ENCODE data around the gene PHOX2B. TPM values are rescaled to one million over a fixed set of nuclear protein-coding genes. Genes with fewer than 3 reads are reported as not detected.
"Not testable (repeated sequence)": the region's sequence is repeated elsewhere in the genome, so short reads cannot be mapped to it uniquely, and the experiment has no call there.

PHOX2B gene
- total RNA-seq, 1 donor from 2014 or later: 0.96 TPM

DNA sequence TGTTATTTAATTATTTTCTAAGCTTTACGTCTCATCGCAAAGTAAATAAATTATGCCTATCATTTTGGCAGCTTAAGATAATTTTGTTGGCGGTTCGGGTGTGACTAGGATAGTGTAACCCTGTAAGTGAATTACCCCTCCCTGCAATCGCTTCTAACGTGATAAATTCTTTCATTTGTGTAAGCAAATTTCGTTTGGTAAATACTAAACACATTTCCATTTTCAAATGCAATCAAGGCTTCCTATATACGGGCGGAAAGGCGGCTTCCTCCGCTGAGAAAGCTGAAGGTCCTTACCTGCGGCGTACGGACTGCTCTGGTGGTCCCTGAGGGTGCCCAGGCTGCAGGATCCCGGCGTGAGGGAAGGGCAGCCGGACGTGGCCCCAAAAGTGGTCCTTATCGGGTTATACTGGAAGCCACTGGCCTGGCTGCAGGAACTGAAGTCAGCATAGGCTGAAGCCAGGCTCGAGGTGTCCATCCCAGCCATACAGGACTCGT, 403 bp downstream of the PHOX2B start:
- no peak for DNase-seq (ENCODE audit: low spot score)

DNA sequence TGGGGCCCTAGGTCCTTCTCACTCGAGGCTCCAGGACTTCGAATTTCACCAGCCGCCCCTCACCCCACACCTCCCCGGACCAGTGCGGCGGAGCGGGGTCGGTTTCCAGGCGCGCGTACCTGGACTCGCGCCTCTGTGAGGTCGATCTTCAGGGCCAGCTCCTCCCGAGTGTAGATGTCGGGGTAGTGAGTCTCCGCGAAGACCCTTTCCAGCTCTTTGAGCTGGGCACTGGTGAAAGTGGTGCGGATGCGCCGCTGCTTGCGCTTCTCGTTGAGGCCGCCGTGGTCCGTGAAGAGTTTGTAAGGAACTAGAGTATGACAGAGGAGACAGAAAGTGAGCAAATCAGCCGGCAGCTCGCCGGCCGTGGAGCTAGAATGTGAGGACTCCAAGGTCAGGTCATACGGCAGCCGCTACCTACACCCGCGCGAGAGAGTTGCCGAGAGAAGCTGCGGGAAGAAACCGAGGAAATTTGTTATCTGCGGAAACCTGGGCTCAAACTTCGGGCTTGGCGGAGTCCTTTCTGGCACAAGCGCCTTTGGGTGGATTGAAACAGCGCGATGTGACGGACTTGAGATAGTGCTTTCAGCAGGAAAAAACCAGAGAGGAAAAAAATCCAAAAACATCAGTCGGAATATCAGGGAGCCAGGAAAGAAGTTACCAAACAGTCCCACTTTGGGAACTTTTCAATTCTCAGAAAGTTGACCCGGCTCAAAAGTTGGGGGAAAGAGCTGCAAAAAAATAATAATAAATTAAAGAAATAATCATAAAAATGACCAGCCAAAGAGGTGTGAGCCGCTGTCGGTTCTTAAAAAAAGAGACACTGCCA, 1.1 kb downstream of the PHOX2B start:
- no peak for DNase-seq (ENCODE audit: low spot score)

DNA sequence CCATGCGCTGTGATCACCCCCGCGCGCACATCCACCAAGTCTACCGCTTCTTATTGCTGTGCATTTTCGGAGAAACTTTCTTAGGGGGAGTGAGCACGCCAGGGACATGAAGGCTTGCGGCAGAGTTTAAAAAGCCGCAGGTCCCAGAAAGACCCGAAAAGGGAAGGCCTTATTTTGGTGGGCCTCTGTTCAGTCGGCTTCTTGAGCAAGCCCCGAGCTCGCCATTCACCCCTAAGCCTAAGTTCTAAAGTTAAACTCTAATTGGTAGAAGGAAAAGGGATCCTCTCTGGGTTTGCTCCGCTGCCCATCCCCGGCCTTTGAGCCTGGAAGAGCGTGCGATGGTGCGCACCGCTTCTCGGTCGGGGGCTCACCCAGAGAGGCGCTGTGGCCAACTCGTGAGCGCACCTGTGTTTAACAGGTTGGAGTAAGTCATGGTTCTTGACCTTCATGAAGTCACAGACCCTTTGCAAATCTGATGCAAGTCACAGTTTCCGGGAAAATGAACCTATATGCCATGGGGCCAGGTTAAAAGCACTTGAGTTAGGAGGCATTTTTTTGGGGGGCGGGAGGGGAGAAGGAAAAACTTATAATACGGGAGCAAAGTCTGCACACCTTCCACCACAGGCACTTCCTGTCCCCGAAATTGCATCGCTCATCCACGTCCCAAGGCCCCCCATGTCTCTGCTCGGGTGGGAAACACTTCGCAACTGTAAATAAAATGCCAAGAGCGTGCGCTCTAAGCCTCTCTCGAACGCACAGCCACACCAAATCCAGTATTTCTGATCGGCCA, 1.9 kb downstream of the PHOX2B start:
- DNase-seq (ENCODE audit: low spot score): no peak

DNA sequence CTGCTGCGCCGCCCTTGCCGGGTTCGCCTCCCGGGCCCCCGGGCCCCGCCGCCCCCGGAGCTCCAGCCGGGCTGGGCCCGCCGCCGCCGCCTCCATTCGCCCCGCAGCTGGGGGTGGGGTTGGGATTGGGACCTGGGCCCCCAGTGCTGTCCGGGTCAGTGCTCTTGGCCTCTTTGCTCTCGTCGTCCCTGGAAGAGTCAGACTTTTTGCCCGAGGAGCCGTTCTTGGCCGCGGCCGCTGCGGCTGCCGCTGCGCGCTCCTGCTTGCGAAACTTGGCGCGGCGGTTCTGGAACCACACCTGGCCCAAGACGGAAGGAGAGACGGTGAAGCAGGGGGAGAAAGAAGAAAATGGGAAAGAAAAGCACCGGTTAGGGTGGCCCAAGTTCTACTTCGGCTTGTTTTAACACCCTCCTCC, 2.5 kb downstream of the PHOX2B start:
- no peak for DNase-seq (ENCODE audit: low spot score)

DNA sequence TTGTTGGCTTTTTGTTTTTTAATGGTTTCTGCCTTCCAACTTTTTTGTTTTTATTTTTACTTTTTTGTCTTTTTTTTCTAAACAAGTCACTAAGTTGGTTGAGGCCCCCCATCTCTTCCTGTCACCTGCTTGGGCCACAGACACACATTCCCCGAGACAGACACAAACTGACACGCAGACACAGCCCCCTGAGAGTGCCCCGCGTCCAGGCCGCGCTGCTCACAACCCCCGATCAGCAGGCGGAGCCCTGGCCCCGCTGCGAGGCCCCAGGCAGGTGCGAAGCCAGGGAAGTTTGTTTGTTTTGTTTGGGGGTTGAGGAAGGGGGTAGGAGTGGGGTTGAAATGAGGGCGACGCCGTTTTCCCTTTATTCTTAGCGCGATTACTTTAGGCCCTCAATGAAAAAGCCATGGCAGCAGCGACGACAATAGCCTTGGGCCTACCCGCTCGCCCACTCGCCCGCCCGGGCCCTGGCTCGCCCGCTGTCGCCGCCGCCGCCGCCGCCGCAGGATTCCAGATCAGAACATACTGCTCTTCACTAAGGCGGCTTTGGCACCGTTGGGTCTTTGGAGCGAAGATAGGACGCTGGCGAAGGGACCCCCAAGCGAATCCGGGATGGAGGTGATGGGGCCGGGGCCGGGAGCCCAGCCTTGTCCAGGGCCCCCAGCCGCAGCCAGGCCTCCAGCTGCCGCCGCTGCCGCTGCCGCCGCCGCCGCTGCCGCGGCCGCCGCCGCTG, 3.1 kb downstream of the PHOX2B start:
- no peak for DNase-seq (ENCODE audit: low spot score)

DNA sequence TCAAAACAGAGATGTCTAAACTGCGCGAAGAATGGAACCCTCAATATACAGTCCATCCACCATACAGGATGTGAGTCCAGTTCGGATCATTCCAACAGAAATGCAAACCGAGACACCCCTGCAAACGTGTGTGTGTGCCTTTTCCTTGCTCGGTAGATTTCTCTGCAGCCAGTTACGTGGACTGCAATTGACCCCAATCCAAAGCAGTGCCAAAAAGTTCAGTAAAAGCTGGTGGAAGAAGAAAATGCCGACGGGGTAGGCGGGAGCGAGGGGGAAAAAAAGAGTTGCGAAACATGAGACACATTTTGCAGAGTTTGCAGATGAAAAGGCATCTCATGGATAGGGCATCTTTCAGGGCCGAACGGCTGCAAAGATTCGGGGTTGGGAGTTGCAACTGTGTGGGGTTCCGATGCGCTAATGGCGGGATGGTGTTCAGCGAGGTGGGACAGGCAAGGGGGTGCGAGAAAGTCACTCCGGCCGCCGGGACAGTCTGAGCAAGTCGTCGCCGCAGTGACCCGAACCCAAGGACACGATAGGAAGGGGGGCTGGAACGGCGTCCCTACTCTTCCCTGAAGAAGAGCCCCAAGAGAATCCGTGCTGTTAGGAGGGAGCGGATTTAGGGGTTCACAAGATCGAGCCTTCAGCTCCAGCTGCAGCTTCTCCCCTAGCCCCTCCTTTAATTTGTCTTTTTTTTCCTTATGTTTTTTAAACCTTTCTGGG, 3.8 kb downstream of the PHOX2B start:
- no peak for DNase-seq (ENCODE audit: low spot score)

DNA sequence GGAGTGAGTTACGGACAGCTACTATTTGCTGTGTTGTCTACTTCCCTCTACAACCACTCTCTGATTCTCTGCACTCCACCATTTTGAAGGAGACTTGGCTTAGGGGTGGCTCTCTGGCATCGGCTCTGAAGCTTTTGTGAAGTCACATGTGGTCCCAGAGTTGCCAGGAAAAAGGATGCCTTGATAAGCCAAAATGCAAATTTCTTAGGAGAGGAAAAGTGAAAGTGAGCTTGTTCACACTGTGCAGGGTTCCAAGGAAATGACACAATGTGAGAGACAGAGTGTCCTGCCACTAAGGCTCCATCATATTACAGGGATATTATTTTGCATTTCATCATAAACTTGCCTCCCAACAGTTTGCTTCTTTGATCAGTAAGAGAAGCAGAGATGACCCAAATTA, 7.2 kb downstream of the PHOX2B start:
- no peak for DNase-seq (ENCODE audit: low spot score)

DNA sequence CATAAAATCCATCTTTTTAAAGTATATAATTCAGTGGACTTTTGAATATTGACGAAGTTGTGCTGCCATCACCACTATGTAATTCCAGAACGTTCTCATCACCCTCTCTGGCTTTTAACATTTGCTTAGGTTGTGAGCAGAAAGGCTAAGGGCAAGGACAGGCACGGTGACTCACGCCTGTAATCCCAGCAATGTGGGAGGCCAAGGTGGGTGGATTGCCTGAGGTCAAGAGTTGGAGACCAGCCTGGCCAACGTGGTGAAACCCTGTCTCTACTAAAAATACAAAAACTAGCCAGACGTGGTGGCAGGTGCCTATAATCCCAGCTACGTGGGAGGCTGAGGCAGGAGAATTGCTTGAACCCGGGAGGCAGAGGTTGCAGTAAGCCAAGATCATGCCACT, 11.0 kb downstream of the PHOX2B start:
- not testable (repeated sequence) for DNase-seq (ENCODE audit: low spot score)

DNA sequence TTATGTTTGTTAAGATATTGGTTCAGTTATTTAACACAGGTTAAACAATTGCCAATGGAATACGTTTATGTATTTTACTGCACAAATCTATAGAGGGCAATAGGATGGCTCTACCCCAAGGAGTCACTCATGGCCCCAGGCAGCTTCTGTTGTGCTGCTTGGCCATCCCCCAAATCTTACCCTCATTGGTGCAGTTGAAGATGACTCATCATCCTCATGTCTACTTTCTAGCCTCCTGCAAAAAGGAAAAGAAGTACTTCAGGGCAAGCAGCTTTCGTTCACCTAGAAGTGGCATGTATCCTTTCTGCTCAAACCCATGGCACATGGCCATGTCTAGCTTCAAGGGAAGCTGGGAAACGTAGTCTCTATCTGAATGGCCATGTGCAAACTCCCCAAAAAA, 14.2 kb downstream of the PHOX2B start:
- DNase-seq (ENCODE audit: low spot score): no peak

DNA sequence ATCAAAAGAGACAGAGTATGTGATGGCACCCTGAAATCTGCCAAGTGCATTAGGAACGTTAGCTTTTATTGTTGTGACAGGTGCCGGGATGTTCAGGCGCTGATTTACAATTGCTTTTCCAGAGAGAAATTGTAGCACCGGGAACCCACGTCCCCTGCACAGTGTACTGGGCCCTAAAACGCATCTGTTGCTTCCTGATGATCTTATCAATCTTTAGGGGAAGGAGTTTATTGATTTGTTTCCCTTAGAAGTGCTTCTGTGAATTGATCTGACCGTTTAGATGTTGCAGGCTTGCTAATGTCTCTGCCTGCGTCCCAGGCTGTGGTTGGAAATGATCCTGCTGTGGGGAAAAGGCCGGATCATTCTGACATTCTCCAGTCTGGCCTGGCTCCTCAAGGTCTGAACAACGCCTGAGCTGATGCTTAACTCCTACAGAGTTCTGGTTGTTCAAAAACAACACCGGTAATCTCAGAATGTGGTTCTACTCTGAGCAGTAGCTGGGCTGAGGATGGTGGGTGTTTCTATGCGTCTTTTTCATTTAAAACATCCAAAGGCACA, 16.9 kb downstream of the PHOX2B start:
- no peak for DNase-seq (ENCODE audit: low spot score)

DNA sequence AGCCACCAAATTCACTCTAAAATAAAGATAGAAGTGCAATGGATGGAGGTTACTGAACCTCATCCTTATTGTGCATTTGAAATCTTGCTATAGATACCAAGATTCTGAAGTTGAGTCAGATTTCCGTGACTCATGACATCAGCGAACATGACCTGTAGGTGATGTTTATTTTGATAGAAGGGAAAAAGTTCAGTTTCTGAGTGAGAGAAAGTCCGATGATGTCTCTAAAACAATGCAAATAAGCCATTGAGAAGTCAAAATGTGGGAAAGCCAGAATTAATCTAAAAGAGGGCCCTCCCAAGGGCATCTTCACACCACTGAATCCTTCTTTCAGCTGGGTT, 20.0 kb downstream of the PHOX2B start:
- no peak for DNase-seq (ENCODE audit: low spot score)

DNA sequence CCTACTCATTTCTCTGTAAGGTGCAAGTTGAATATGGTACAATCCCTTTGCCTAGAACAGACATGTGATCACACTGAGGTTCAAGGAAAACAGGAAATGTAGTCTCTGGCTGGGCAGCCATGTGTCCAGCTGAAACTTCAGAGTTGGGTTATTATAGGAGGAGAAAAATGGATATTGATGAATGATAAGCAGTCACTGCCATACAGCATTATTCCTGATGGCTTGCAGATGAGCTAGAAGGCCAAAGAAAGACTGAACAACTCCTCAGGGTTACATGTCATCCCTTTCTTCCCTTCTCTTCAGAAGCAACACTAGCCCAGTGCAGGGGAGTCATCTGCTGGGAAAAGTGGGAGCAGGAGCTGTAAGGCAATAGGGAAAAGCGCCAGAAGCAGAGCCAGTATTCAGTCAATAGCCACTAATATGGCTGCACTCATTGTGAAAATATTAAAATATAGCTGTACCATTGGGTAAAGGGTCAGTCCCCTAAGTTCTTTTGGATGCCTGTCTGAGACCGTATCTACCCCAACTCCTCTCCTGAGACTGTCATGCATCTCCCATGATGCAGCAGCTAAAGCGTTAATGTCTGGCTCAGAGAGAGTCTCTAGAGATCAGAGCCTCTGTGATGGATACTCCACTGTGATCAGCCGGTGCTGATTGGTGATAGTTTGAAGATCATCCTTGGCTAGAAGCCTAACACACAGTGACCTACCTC, 20.5 kb downstream of the PHOX2B start:
- no peak for DNase-seq (ENCODE audit: low spot score)

DNA sequence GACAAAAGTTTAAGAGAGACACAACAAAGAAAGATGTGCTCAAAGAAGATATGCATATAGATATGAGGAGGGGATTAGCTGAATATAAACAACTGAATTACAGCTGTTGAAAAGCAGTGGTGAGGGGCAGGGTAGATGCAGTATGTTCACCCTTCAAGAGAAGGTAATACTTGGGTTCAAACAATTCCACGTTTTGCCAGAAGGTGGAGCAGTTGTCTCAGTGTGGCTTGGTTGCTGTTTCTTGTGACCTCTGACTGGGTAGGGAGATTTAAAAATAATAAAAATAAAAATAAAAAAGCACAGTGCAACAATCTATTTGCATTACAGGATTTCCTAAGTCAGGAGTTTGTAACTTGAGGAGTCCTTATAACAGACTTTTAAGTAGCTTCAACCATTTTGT, 23.3 kb downstream of the PHOX2B start:
- DNase-seq (ENCODE audit: low spot score): no peak

DNA sequence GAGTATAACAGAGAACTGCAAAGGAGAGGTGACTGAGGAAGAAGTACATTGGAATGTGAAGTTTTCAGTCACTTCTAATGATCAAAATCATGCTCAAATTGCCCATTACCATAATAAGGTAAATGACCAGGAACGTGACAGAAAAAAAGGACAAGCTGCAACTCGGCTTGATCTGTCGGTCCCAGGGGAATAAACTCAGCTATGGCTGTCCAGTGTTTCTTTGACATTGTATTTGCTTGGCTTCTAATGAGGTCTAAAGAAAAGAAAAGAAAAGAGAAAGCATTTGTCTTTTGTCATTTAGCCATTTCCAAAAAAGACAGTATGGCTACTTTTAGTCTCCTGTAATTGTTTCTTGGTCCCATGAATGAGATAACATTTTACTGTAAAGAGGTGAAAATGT, 25.2 kb downstream of the PHOX2B start:
- no peak for DNase-seq (ENCODE audit: low spot score)

DNA sequence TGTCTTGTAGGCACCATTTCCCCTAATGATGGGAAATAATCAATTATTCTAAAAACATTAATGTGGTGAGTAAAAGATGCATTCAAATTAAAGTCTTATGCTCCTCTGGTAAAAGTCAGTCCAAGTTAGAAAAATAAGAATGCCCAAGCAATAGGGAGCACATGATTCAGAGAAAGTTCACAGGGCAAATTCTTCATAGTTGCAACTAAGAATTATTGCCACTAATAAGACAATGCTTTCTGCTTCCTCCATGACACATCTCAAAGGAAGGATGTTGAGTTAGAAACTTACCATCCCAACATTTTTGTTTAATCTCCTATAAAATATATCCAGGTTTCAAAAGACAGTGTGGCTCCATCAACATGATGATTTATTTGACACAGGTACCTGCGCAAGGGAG, 26.3 kb downstream of the PHOX2B start:
- no peak for DNase-seq (ENCODE audit: low spot score)

DNA sequence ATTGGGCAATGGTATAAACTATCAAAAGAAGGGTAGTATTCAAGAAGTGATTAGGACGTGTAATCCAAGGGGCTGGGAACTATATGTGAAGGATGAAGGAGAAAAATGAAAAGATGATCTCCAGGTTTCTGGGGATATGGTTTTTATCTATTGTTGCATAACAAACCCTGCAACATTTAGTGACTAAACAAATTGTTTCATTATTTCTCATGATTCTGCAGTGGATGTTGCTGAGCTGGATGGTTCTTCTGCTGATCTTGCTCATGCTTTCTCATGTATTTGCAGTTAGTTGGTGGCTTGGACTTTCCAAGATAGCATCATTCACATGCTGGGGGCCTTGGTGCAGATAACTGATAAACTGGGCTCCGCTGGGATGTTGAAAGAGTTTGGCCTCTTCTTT, 29.1 kb downstream of the PHOX2B start:
- DNase-seq (ENCODE audit: low spot score): no peak

DNA sequence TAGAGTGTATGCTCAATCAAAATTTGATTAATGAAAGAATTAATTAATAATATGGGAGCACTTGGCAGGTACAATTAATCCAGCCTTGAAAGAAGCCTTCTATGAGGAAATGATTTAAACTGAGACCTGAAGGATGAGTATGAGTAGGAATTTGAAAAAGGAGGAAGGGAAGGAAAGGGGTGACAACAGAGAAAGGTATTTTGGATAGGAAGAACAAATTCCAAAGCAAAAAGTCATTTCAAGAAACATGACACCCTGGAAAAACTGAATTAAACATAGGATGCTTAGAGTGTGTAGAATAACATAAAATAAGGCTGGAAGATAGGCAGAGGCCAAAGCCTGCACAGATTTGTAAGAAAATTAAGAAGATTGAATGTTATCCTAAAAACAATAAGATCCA, 29.6 kb downstream of the PHOX2B start:
- no peak for DNase-seq (ENCODE audit: low spot score)

DNA sequence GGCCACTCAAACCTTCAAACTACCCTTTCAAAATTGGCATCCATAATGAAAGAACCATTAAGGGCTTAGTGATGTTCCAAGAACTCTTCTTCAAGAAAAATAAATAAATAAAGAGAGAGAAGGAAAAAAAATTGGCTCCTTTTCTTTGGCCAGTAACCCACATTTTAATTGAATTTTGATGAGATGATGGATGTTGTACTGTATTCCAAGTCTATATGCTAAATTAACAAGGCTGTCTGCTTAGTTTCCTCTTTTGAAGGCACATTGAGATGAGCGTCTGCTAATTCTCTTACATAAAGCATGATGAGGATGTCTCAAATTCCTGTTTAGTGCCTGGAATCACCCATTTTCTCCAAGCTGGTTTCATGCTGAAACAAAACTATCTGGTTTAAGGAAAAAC, 33.4 kb downstream of the PHOX2B start:
- DNase-seq (ENCODE audit: low spot score): peak; percentile 35

DNA sequence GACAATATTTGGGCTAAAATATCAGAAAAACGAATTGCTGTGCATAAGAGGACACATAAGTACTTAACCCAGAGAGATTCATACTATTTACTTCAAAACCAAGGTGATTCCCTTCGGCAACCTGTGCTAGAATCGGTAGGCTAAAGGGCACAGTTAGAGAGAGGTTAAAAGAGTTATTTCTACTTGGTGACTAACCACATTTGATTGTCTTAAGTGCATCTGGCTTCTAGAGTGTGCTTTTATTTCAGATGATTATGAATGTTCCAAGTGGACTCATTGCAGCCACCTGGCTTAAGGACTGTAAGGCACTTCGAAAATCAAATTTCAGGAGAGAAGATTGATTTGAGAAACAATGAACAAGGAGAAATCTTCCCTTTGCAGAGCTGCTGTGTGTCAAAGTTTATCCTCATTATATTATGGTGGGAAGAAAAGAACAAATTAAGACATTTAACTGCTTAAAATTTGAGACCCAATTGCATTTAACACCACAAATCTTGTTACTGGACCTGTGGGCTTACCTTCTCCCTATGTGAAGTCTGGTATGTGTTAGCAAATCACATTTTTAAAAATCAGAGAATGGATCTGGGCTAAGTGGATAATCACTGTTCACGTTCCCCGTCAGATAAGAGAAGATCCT, 34.0 kb downstream of the PHOX2B start:
- DNase-seq (ENCODE audit: low spot score): no peak

DNA sequence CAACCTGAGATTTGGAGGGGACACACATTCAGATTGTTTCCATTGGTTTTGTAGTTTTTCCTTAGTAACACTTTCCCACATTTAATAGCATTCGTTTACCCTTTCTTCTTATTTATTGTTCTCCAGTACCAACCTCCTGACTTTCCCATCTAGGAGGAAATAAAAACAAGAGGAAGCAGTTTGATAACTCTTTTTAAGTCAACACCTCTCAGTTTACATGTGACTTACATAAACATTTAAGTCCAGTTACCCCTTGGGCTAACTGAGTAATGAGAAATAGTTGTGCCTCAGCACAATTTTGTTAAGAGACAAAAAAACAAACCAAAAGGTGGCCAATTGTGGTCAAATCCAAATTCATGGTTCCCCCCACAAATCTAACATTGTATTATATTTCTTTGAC, 34.8 kb downstream of the PHOX2B start:
- DNase-seq (ENCODE audit: low spot score): no peak
